HG03097 (cell line): ENCODE data around the gene SSPN.

Source experiments
- ATAC-seq: cut with Tn5 transposase; IDR thresholded peaks from one replicate; pipeline ENCODE4 v1.9.1; 2021; ENCODE audit not compliant: unreplicated experiment, low FRiP score

The SSPN gene

GRCh38 chr12:26252946-26253345, 57.6 kb downstream of the SSPN start:
- ATAC-seq, result no peak

GRCh38 chr12:26255893-26256645, 60.7 kb downstream of the SSPN start:
- ATAC-seq, result no peak

- ATAC-seq, result no peak
These were observed 69.0 kb downstream of the SSPN start for GRCh38 chr12:26264215-26264838.

- no peak for ATAC-seq
These were observed 70.2 kb downstream of the SSPN start for GRCh38 chr12:26265606-26266005.

- ATAC-seq, result no peak
These were observed 71.5 kb downstream of the SSPN start for GRCh38 chr12:26266881-26267280.

GRCh38 chr12:26268841-26269561, 73.6 kb downstream of the SSPN start:
- ATAC-seq, result no peak

- no peak for ATAC-seq
These were observed 74.3 kb downstream of the SSPN start for GRCh38 chr12:26269562-26270284.

- ATAC-seq, result no peak
These were observed 75.7 kb downstream of the SSPN start for GRCh38 chr12:26271024-26271423.

- no peak for ATAC-seq
These were observed 76.6 kb downstream of the SSPN start for GRCh38 chr12:26271889-26272492.

GRCh38 chr12:26272851-26273250, 77.5 kb downstream of the SSPN start:
- no peak for ATAC-seq

GRCh38 chr12:26273811-26274210, 78.4 kb downstream of the SSPN start:
- no peak for ATAC-seq

GRCh38 chr12:26274441-26275312, 79.3 kb downstream of the SSPN start:
- peak; percentile 94 for ATAC-seq

- ATAC-seq, result no peak
These were observed 80.1 kb downstream of the SSPN start for GRCh38 chr12:26275313-26276131.

- no peak for ATAC-seq
These were observed 81.3 kb downstream of the SSPN start for GRCh38 chr12:26276709-26277108.

GRCh38 chr12:26277506-26278246, 82.3 kb downstream of the SSPN start:
- no peak for ATAC-seq

GRCh38 chr12:26278266-26278665, 82.9 kb downstream of the SSPN start:
- no peak for ATAC-seq

GRCh38 chr12:26278666-26279065, 83.3 kb downstream of the SSPN start:
- no peak for ATAC-seq

- no peak for ATAC-seq
These were observed 83.7 kb downstream of the SSPN start for GRCh38 chr12:26279091-26279490.
